Esophagus squamous epithelium (tissue), 5 donors: Measurements from ENCODE around the gene MAP3K5. TPM values are rescaled to one million over a fixed set of nuclear protein-coding genes. Genes with fewer than 3 reads are reported as not detected.
A peak's percentile ranks its signal among the peaks of the same experiment; 100 is the strongest.

Source experiments
- DNase-seq: peaks from one replicate; lab custom pipeline; 2025; lab: John Stamatoyannopoulos, UW
- H3K27ac ChIP-seq, 4 donors: fragments of 200-600 bp; sonication (generic); one replicate each; pipeline ENCODE4 v1.5.1; 2016 to 2019; ENCODE audit warnings: mild to moderate bottlenecking in 1 of 4
- H3K27me3 ChIP-seq, 4 donors: fragments of 200-600 bp; sonication (generic); 1 replicate in 3 of 4; 2 replicates in 1 of 4; pipeline versions ENCODE4 v1.5.1 to v1.6.0; 2017 to 2021; ENCODE audit warnings: antibody characterized with exemption in 1 of 4
- H3K36me3 ChIP-seq, 3 donors: fragments of 200-600 bp; sonication (generic); one replicate each; pipeline ENCODE4 v1.5.1; 2016 to 2019
- H3K4me1 ChIP-seq, 3 donors: fragments of 200-600 bp; sonication (generic); one replicate each; pipeline ENCODE4 v1.5.1; 2017 to 2019
- H3K4me3 ChIP-seq, 4 donors: fragments of 200-600 bp; sonication (generic); 1 replicate in 3 of 4; 2 replicates in 1 of 4; pipeline ENCODE4 v1.5.1; 2016 to 2019; ENCODE audit warnings: mild to moderate bottlenecking in 2 of 4, moderate library complexity in 1 of 4
- H3K9me3 ChIP-seq, 3 donors: fragments of 200-600 bp; sonication (generic); one replicate each; pipeline ENCODE4 v1.5.1; 2016 to 2019
- POLR2A ChIP-seq, 4 donors: fragments of 450-650 bp; IDR thresholded peaks; one replicate each; pipeline ENCODE4 v1.6.1; 2017; ENCODE audit warnings: antibody characterized with exemption in 4 of 4, mild to moderate bottlenecking in 4 of 4, moderate library complexity in 3 of 4
- WGBS, 2 donors: methylation state at CpG; one replicate each; pipeline ENCODE4 v1.1.5; 2018; 5-methylcytosine and 5-hydroxymethylcytosine counted together
- intact Hi-C: fragments of 100-400 bp; cut with DNase I; formaldehyde crosslinking; loops from one replicate; pipeline ENCODE4 v1.15.0; 2022
- small RNA-seq, 4 donors: library from RNA; depleted of rRNA; stranded (forward); fragments of <200 nt; gene quantifications; one replicate each; pipeline ENCODE3, GENCODE V24; 2016
- total RNA-seq, 4 donors: library from RNA; depleted of rRNA; stranded (reverse); fragments of >200 nt; gene quantifications; one replicate each; pipeline ENCODE4 v1.1.0, GENCODE V29; 2016
- TF ChIP-seq, protein P1 (sequence below), 6 experiments: fragments of 450-650 bp in 4 of 6; fragments of 200-600 bp in 2 of 6; sonication (generic) in 2 of 6; IDR thresholded peaks; one replicate each; pipeline ENCODE4 v1.5.1; 2016 to 2019; ENCODE audit warnings: antibody characterized with exemption in 6 of 6, mild to moderate bottlenecking in 4 of 6, moderate library complexity in 4 of 6
- donor health status: DM: yes; HTN: yes; CAD: no.

Gene MAP3K5
- total RNA-seq, 4 donors from 2014 or later: 9.2 to 22.9 (median 20.9) TPM

DNA sequence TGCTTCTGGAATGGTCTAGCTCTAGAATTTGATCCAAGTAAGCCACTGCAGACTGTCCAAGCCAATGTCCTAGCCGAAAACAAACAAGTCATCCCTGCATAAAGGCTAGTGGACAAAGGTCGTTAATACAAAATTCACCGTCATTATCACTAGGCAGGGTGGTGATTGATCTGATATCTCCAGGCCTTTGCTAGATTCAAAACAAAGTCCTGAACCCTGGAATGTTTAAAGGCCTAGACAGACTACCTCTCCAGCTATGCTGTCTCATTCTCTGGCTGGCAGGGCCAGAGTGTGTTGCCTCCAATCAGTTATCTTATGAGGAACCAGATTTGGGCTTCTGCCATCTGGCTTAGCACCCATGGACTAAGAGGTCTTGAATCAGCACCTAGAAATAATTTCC, 280.4 kb downstream of the MAP3K5 start:
- Histone ChIP-seq H3K27me3 (no peaks in the 10 kb centered on the region), H3K36me3 (no peaks in the 10 kb centered on the region), H3K27ac (peak overlapping the region in 1 of 4 donors; percentile 23), H3K4me3 (no peak overlapping the region), H3K9me3 (no peaks in the 10 kb centered on the region), H3K4me1 (peaks cover 0 to 39% (median 5%) of the 10 kb centered on the region in 3 donors)
- DNase-seq: no peak
- TF ChIP-seq, protein P1, sequence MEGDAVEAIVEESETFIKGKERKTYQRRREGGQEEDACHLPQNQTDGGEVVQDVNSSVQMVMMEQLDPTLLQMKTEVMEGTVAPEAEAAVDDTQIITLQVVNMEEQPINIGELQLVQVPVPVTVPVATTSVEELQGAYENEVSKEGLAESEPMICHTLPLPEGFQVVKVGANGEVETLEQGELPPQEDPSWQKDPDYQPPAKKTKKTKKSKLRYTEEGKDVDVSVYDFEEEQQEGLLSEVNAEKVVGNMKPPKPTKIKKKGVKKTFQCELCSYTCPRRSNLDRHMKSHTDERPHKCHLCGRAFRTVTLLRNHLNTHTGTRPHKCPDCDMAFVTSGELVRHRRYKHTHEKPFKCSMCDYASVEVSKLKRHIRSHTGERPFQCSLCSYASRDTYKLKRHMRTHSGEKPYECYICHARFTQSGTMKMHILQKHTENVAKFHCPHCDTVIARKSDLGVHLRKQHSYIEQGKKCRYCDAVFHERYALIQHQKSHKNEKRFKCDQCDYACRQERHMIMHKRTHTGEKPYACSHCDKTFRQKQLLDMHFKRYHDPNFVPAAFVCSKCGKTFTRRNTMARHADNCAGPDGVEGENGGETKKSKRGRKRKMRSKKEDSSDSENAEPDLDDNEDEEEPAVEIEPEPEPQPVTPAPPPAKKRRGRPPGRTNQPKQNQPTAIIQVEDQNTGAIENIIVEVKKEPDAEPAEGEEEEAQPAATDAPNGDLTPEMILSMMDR (IDR thresholded peaks at IDR 0.05): no peak
- intact Hi-C loops: no loop called here
- WGBS, 2 donors: 56 to 84% methylated on average over 3 of the region's 3 CpGs

DNA sequence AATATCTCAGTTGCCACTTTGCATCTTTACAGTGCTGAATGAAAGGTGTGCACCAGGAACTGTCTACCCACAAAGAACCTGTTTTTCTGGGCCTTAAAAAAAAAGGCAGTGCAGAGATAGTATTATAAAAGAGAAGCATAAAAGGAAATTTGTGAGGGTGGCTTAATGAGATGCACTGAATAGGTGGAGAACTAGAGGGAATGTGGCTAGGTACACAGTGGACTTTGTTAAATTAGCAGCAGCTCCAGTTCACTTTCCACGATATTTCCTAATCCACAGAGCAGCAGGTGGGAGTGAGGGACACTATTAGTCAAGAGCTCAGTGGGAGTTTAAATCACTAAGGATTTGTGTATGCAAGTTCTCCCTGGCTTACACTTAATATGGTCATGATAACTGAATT, 280.9 kb downstream of the MAP3K5 start:
- Histone ChIP-seq H3K27me3 (no peaks in the 10 kb centered on the region), H3K27ac (peak overlapping the region in 1 of 4 donors; percentile 23), H3K9me3 (no peaks in the 10 kb centered on the region), H3K4me1 (peaks cover 0 to 34% (median 5%) of the 10 kb centered on the region in 3 donors), H3K36me3 (no peaks in the 10 kb centered on the region), H3K4me3 (no peak overlapping the region)
- intact Hi-C loops: no loop called here
- TF ChIP-seq, protein P1 (IDR thresholded peaks at IDR 0.05): no peak
- 29 to 38% methylated on average over 1 of the region's 1 CpG for WGBS, 2 donors
- DNase-seq: no peak

DNA sequence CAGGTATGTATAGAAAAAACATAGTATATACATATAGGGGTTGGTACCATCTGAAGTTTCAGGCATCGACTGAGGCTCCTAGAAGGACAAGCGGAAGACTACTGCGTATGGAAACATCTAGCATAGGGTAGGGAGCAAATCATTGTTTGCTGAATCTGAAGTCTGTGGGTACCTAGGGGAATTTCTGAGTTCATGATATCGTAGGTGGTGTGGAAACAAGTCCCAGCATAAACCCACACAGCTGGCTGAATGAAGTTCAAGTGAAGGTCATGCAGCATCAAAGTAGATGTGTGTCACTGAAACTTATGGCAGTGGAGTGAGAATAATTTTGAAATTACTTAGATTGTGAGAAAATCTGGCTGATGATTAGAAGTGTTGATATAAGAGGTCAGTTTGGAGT, 281.5 kb downstream of the MAP3K5 start:
- no peaks in the 10 kb centered on the region for H3K27me3 ChIP-seq
- no peaks in the 10 kb centered on the region for H3K9me3 ChIP-seq
- 59 to 61% methylated on average over 4 of the region's 4 CpGs for WGBS, 2 donors
- H3K36me3 ChIP-seq: no peaks in the 10 kb centered on the region
- no peak for DNase-seq
- H3K4me3 ChIP-seq: no peak overlapping the region
- TF ChIP-seq, protein P1 (IDR thresholded peaks at IDR 0.05): no peak
- TF ChIP-seq POLR2A (IDR thresholded peaks at IDR 0.05): no peak
- H3K27ac ChIP-seq: peak overlapping the region in 2 of 4 donors; percentile 17 to 43
- peaks cover 0 to 31% (median 5%) of the 10 kb centered on the region in 3 donors for H3K4me1 ChIP-seq
- intact Hi-C loops: no loop called here

DNA sequence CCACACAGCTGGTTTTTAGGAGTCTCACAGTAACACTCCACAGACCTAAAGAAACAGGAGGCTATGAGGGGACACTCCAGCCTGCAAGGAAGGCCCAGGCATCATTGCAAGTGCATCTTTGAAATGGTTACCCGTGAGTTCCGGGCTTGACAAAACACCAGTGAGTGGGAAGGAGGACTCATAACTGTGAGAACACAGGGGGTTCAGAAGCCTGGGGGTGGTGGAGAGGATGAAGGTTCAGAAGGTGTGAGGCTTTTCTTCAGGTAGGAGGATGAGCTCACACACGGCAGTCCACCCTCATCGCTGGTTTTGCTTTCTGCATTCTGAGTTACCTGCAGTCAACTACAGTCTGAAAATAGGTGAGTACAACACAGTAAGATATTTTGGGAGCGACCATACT, 282.0 kb downstream of the MAP3K5 start:
- no peak overlapping the region for H3K4me3 ChIP-seq
- intact Hi-C loops: no loop called here
- no peaks in the 10 kb centered on the region for H3K9me3 ChIP-seq
- H3K36me3 ChIP-seq: no peaks in the 10 kb centered on the region
- TF ChIP-seq, protein P1 (IDR thresholded peaks at IDR 0.05): no peak
- TF ChIP-seq POLR2A (IDR thresholded peaks at IDR 0.05): no peak
- no peak for DNase-seq
- H3K27ac ChIP-seq: peak overlapping the region in 1 of 4 donors; percentile 17
- WGBS, 2 donors: 80 to 95% methylated on average over 5 of the region's 5 CpGs
- peaks cover 0 to 31% (median 5%) of the 10 kb centered on the region in 3 donors for H3K4me1 ChIP-seq
- H3K27me3 ChIP-seq: no peaks in the 10 kb centered on the region

DNA sequence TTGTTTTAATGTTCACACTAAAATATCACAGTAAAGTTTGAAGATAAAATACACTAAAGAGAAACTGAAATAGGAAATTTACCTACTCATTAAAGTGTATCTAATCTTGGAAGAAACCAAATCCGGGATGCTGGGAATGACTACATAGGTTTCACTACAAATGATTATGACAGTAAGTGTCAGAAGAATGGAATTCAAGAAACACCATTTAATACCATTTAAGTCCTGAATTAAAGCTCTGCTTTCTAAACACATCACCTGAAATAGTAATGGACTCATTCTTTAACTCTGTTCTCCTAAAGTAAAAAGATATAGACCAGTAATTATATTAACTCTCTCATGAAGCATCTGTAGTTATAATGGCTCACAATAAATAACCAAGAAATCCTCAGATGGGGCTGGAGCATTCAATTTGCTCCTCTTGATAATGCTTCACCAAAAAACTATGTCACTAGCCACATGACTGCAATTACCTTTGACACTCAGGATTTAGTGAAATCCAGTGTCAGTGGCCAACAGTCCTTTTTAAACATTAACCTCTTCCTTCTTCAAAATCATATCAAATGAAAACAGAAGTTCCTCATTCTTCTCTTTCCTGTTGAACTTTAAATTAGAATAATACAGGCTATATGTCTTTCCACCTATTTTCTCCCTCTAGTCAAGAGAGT, 283.4 kb downstream of the MAP3K5 start:
- no peak for TF ChIP-seq POLR2A (IDR thresholded peaks at IDR 0.05)
- TF ChIP-seq, protein P1 (IDR thresholded peaks at IDR 0.05): no peak
- DNase-seq: no peak
- intact Hi-C loops: no loop called here
- H3K4me3 ChIP-seq: no peak overlapping the region
- peaks cover 0 to 31% (median 5%) of the 10 kb centered on the region in 3 donors for H3K4me1 ChIP-seq
- no peaks in the 10 kb centered on the region for H3K9me3 ChIP-seq
- H3K36me3 ChIP-seq: no peaks in the 10 kb centered on the region
- WGBS, 2 donors: 47 to 86% methylated on average over 1 of the region's 1 CpG
- no peak overlapping the region for H3K27ac ChIP-seq
- no peaks in the 10 kb centered on the region for H3K27me3 ChIP-seq

Small RNA genes lying within 50 kb of the gene (small RNA-seq; reads per million reads assigned to genes)
- gene RNA5SP219: 0 reads per million in 4 donors

Other genes starting within 250 kb of the MAP3K5 start
- gene MAP7, start 242.1 kb downstream of the MAP3K5 start, total RNA-seq: 10 to 100 TPM; 18.3 to 33.0 (median 28.2) TPM
- 10 to 100 TPM in 3 of 4 donors, 1 to 10 TPM in 1; 5.4 to 14.2 (median 11.8) TPM for gene PEX7, start 30.1 kb upstream of the MAP3K5 start, total RNA-seq
- not detected for gene SLC35D3, start 129.8 kb upstream of the MAP3K5 start, total RNA-seq